Activated CD8-positive, alpha-beta memory T cell treated with anti-CD3 and anti-CD28 coated beads, Interleukin-2, amount 50 U/mL, for 24 hours (primary cell): ENCODE results near the gene C2orf49.
"Not testable (repeated sequence)": the region's sequence is repeated elsewhere in the genome, so short reads cannot be mapped to it uniquely, and the experiment has no call there.

Experiments
- DNase-seq: peaks from one replicate; pipeline ENCODE4 v3.0.0-alpha.2; 2020; ENCODE audit errors: extremely low read depth

Gene C2orf49

DNA sequence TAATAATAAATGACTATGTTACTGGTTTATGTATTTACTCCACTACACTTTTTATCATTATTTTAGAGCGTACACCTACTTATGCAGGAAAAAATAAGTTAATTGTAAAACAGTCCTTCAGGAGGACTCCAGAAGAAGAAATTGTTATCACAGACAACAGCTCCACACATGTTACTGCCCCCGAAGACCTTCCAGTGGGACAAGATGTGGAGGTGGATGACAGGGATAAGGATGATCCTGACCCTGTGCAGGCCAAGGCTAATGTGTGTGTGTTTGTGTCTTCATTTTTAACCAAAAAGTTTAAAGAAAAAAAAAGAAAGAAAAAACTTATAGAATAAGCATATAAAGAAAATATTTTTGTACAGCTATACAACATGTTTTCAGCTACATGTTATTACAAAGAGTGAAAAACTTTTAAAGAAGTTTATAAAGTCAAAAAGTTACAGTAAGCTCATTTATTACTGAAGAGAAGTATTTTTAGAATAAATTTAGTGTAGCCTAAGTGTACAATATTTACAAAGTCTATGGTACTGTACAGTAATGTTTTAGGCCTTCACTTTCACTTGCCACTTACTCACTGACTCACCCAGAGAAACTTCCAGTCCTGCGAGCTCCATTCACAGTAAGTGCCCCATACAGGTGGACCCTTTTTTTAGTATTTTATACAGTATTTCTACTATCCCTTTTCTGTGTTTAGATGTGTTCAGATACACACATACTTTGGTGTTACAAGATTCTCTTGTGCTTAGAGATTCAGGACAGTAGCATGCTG lies 15.3 kb upstream of the C2orf49 start:
- DNase-seq: no peak

DNA sequence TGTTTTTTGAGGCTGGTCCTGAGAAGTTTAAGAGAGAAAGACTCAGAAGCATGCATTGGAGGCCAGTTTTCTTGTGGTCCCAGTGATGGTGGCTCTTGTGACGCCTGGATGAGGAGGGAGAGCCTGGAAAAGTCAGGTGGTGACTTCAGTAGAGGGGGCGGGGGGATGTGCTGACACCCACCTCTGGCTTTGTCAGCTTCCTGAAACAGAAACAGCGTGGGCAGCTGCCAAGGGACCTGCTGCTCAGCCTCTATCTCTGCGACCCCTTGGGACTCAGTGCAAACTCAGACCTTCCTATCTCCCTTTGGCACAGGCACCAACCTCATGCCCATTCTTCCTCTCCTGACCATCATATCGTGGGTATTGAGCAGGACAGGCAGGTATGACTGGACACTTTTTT lies 14.2 kb upstream of the C2orf49 start:
- no peak for DNase-seq

DNA sequence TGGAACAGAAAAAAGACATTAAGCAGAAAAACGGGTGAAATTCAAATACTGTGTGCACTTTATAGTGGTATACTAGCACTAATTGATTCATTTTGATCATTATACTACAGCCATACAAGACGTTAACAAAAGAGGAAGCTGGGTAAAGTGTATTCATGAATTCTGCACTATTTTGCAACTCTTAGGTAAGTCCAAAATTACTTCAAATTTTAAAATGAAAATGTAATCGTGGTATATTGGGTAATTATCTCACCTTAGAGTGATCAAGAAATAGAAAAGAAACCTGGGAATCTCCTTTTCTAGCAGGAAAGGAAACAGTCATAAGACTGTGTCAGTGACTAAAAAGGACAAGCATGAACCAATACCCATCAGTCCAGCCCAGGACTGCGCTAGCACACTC lies 13.2 kb upstream of the C2orf49 start:
- no peak for DNase-seq

DNA sequence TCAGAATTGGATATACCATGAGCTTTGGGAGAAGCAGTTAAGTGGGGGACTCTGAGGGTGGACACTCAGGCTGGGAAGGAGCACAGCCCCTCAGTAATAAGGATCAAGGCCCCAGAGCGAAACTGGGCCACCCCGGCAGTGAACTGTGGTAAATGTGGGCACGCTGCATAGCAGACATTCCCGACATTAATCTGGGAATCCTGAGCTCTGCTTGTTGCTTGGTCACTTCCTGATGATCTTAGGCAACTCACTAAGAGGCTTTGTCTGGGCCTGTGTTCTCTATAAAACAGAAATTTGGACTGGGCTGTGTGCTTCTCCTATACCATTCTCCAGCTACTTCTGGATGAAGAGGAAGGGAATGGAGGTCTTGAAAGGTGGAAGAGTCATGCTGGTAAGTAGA lies 12.6 kb upstream of the C2orf49 start:
- DNase-seq: no peak

DNA sequence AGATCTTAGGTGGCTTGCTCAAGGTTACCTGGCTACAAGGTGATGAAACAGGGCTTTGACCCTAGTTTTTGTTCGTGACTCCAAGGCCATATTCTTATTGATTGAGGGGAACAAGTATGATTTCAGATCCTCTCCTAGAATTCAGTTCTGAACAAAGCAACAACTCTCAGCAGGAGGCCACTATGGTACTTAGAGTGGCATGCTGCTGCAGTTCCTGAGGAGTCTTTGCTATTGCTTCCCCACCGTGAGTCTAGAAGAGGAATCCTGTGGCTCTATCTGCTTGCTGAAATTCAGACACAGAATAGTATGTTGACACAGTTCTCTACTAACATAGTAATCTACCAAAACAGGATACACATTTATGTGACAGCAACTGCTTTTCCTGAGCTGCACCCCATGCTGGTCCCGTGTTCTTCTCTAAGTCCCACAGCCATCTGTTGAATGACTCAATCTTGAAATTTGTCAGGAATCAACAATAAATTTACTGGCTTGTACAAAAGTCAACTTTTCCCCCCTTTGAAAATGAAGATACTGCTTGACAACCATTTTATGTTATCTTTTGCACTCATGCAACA lies 11.9 kb upstream of the C2orf49 start:
- DNase-seq: no peak

DNA sequence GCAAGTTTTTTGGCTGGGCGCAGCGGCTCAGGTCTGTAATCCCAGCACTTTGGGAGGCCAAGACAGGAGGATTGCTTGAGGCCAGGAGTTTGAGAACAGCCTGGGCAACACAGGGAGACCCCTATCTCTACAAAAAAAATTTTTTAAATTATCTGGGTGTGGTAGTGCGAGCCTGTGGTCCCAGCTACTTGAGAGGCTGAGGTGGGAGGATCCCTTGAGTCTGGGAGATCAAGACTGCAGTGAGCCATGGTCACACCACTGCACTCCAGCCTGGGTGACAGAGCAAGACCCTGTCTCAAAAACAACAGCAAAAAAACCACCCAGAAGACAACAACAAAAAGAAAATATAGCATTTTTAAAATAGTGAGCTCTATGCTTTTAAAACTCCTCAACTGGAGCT lies 10.1 kb upstream of the C2orf49 start:
- not testable (repeated sequence) for DNase-seq

DNA sequence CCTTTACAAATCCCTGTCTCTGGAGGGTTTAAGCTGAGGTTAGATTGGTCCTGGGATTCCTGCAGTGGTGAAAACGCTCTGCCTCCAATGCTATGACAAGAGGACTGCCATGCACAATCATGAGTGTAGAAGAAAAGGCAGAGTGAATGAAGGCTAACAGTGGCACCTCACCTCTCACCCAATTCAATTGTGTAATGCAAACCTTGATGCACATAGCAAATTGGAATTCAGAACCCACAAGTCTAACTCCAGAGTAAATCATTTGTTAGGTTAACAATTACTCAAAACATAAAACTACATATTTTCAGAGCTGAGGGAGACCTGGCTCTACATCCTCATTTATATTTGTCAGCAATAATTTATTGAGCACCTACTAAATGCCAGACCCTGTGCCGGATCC lies 9.7 kb upstream of the C2orf49 start:
- DNase-seq: no peak

DNA sequence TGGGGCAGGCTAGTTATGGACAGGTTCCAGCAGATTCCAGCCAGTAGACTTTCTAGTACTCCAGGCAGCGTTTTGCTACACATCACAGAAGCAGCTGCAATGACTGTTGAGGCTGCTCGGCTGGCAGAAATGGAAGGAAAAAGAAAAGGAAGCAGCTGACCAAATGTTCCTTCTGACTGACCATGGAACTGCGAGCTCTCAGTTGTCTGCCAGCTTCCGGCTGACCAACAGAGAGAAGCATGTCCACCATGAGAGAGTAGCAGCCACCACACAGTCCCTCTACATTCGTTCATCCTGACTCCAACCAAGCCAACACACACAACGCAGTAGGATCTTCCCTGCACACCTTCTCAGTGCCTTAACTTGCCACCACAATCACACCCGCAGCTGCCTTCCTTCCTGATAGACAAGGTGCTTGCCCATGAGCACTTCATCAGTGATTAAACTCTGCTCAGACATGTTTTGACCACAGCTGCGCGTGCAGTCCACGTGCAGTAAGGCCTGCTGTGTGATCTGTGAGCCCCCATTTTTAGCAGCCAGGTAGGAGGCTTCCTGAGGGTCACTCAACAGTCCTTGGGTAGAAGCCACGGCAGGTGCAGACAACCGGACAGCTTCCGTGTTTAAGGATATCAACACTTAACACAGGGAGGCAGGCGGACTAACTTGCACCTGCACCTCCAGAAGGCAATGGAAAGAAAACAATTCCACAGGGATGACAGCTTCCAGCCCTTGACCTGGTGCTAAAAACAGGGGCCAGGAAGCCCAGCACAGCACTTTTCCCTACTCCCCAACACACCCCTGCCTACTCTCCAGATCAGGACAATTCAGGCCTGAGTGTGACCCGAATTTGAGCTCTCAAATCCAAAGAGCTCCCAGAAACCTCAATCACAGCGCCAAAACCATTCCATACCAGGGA lies 8.8 kb upstream of the C2orf49 start:
- DNase-seq: no peak

DNA sequence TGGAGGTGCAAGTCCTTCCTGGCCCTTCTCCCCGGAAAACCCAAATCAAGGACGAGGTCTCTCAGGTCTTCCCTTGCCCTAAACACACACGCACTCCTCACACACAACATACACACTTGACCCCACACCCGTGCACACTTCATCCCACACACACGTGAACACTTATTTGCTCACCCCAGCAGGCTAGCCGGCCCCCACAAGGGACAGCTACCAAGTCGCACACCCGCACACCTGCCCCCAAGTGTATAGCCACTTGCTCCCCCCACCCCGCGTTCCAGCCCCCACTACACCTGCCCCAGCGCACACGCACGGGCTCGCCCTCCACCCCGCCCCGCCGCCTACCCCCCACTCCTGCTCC lies 8.2 kb upstream of the C2orf49 start:
- DNase-seq: no peak

DNA sequence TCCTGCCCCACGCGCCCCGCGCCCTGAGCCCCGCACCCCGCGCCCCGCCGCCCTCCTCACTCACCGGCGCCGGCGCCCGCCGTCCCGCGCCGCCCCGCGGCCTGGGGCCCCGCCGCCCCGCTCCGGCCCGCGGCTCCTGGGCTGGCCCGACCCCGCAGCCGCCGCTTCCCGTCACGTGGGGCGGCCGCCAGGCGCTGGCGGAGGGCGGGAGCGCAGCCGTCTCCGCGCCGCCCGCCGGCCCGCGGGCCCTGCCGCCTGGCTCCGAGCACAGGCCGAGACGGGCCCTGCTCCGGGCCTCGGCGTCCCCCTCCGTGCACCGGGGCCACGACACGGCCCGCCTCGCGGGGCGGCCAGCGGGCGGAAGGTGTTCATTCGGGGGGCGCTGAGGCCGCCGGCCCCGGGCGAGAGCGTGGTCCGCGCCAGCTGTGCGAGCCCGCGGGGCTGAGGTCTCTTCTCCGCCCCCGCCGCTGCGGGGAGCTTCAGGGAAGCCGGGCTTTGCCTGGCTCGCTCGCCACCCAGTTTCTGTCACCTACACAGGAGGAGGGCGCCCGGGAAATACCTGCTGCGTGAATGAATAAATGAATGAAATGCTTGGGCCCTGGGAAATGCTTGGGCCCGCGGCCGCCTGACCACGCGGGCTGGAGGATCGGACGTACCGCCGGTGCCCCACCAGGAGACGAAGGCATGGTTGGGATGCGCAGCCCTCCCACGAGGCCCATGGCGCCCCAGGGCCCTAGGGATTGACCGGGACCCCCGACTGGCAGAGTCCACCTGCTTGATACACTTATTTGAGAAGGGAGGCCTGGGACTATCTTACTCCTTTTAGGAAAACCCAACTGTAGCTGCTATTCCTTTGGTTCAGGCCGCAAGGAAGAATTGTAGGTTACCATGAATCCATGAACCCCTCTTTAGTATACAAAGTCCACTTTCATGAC lies 7.5 kb upstream of the C2orf49 start, which contains the start of gene TGFBRAP1:
Gene TGFBRAP1 (minus strand): TSS at position 175 of the 935 bp plus-strand sequence. CDS start 21,434 bp downstream, outside the sequence.
- no peak for DNase-seq

DNA sequence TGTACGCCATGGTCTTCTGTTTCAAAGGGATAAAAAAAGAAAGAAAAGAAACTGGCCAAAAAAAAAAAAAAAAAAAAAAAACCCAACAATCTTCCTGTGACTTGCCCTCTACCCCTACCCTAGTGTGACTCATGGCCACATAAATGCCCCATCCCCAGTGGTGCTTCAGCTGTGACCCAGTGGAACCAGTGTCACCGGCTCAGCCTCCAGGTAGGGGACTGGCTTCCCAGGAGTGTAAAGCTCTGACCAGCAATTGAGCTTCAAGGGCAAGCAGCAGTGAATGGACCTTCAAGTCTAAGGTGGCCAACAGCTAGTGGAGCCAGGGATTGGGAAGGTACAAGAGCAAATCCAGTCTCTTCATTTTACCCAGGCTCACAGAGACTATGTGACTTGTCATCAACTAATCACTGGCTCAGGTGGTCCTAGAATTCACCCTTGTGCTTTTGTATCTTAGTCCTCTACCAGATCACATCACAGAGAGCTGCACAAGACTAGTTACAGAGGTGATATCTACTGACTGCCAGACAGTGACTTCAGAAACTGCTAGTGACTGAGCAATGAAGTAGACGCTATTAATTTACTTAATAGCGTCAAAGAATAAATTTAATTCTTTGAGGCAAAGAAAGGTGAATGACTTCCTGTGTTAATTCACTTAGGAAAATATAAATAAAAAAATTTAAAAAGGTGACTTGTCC lies 6.5 kb upstream of the C2orf49 start:
- DNase-seq: no peak

DNA sequence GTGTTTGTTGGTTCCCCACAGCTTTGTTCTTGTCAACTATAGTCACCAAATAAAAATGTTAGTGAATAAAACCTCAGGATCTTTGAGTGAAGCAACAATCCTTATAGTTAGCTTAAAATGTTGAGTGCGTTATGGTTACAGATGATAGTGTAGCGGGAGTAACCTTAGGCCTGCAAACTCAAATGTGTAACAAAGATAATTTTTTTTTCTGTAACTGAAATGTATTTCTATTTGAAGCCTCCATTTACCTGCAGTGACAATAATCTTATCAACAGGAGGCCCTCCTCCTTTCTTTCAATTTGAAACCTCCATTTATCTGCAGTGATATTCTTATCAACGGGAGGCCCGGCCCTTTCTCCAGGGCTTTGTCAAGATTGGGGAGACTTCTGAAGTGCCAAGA lies 3.1 kb upstream of the C2orf49 start:
- DNase-seq: no peak

DNA sequence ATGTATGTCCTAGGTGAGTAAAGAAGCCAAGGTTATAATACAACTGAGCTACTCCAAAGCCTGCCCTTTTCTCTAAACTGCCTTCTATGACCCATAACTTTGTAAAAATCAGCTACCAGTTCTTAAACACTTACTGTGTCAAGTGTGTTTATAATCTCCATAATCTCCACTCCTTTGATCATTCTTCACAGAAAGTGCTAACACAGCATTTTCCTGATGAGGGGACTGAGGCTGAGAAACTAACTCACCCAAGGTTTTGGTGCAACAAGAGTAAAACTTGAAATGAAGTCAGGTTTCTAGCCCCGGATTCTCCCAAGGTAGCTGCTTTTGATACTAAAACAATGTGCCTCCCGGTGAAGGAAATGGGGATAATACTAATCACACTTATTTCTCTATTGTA lies 1.9 kb upstream of the C2orf49 start:
- DNase-seq: no peak

DNA sequence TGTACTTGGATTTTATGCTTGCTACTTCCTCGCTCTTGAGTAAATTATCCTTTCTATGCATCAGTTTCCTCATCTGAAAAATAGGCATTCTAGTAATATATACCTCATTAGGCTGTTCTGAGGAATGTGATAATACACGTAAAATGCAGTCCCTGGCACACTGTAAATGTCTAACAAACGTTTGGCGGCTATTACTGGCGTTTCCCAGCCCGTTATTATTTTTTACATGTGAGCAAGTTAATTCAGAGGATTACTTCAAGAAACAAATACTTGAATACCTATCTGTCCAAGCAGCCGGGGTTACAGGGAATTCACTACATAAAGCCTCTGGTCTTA lies 586 bp upstream of the C2orf49 start:
- DNase-seq: no peak

DNA sequence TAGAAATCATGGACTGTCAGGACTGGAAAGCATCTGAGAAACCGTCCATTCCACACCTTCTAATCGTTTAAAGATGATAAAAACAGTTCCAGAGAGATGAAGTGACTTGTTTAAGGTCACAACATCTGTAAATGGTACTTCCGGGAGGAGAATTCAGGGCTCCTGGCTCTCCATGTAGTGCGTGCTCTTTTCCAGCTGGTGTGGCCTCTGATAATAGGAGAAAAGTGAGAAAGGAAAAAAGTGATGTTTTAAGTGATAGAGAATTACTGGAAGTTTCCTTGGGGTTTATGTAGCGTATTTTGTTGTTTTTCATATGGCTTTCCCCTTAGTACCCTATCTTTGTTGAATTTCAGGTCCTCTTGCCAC lies 663 bp downstream of the C2orf49 start:
- no peak for DNase-seq

DNA sequence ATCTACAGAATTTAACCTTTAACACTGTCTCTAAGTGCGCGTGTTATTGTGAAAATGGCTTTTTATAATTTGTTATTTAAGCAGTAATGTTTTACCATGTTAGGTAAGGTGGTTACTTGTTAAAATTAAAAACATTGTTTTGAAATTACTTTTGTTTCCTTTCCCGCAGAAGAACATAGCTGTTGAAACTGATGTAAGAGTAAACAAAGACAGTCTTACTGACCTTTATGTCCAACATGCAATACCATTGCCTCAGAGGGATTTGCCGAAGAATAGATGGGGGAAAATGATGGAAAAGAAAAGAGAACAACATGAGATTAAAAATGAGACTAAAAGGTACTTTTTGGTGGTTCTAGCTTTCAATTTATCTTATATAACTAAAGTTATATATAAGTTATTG lies 2.1 kb downstream of the C2orf49 start:
- no peak for DNase-seq

DNA sequence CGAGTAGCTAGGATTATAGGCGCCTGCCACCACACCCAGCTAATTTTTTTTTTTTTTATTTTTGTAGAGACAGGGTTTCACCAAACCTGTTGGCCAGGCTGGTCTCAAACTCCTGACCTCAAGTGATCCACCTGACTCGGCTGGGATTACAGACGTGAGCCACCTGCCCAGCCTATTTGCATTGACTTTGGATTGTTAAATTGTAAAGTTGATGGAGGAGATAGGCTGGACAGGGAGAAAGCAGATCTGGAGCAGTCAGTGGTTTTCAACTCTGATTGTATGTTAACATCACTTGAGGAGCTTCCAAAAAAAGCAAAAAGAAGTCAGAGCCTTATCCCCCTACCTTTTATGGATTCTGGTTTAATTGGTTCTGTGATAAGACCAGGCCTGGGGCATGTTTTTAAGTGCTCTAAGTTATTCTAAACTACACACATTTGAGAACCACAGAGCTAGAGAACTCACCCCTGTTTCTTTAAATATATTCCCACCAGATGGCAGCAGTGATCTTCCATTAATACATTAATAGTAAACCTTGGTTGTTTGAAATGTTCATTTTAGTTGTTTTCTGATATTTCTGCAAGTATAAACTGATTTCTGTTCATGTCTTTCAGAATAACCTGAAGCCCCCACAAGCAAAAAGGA lies 7.5 kb downstream of the C2orf49 start:
- no peak for DNase-seq

DNA sequence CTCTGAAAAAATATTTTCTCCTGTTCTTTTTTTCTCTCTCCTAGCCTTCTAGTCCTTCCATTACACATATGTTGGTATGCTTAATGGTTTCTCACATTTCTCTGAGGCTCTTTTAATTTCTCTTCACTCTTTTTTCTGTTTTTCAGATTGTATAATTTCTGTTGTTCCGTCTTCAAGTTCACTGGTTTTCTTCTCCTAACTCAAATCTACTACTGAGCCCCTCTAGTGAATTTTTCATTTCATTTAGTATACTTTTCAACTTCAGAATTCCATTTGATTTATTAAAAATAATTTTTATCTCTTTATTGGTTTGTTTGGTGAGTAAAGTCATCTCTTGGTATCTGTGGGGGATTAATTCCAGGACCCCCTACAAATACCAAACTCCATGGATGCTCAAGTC lies 19.8 kb downstream of the C2orf49 start:
- no peak for DNase-seq

DNA sequence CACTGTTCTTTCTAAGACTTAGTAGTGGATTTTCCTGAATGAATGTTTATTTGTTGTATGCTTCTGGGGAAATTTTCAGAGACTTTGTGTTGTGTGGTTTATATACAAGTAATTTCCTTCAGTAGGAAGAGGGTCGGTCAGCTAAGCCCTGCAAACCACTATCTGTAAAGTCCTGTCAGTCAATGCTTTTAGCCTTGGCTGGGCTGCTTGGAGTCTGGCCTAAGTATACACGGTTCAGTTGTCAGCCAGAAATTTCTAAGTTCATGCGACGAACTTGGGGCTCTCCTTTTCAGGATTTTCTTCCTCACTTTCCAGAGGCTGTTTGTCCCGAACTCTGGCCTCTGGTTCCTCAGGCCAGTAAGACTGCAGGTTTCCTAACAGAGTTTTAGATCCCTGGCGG lies 21.3 kb downstream of the C2orf49 start:
- DNase-seq: no peak

DNA sequence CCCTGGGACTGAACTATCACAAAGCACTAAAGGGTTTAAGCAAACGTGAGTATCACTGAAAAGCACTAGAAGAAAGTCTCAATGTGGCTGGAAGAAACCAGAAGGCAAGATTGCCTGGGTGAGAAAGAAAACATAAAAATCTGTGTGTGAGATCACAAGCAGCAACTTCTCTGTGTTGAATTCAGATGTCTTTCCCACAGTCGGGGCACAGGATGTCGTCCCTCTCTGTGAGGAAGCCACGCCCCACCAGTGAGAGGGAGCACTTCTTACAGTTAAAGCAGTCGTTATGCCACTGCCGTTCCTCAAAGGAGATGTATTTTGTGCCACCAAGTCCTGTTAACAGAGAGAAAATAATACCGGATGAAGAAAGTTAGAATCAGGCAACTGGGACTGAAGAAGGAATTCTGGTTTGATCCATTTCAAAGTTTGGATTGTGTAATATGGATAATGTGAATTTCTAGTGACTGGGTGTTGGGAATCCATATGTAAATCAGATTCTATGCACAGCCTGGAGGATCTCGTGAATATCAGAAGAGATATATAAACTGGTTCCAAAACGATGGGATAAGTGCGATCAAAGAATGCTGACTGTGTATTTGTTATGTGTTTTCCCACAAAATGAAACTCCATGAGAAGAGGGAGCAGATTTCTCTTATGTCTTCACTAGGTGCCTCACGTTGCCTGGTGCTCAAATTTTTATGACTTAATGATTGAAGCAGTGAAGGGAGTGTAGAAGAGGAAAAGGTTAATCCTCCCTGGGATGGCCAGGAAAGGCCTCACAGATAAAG lies 24.0 kb downstream of the C2orf49 start:
- DNase-seq: no peak
